HG02870 (cell line): ENCODE measurements around the gene WASHC4.

Experiments
- ATAC-seq: cut with Tn5 transposase; IDR thresholded peaks from one replicate; pipeline ENCODE4 v1.9.1; 2021; ENCODE audit warnings: mild to moderate bottlenecking, moderate library complexity; ENCODE audit not compliant: unreplicated experiment

The WASHC4 gene

GRCh38 chr12:105204916-105205315, 97.4 kb downstream of the WASHC4 start:
- ATAC-seq: no peak

- no peak for ATAC-seq
Observed at GRCh38 chr12:105205322-105206048, 98.0 kb downstream of the WASHC4 start.

- no peak for ATAC-seq
Observed at GRCh38 chr12:105206686-105207374, 99.3 kb downstream of the WASHC4 start.

GRCh38 chr12:105209091-105209490, 101.6 kb downstream of the WASHC4 start:
- no peak for ATAC-seq

- no peak for ATAC-seq
Observed at GRCh38 chr12:105212438-105212837, 104.9 kb downstream of the WASHC4 start.

GRCh38 chr12:105214148-105214547, 106.6 kb downstream of the WASHC4 start:
- ATAC-seq: no peak

GRCh38 chr12:105214670-105215375, 107.3 kb downstream of the WASHC4 start:
- no peak for ATAC-seq

- ATAC-seq: no peak
Observed at GRCh38 chr12:105218434-105218833, 110.9 kb downstream of the WASHC4 start.
